ENCODE results near the gene BTBD3.

- TF ChIP-seq CTCF (IDR thresholded peaks at IDR 0.05; ENCODE audit: extremely low read depth in 1 of 2, insufficient read depth in 1 of 2, low read depth in 1 of 2, low read length in 2 of 2) (no peak), POLR2AphosphoS5 (IDR thresholded peaks at IDR 0.05; ENCODE audit: insufficient read depth, low read depth, low read length) (no peak), EZH2 (IDR thresholded peaks at IDR 0.05; ENCODE audit: borderline replicate concordance, low read depth, low read length, severe bottlenecking) (no peak), POLR2A (IDR thresholded peaks at IDR 0.05; ENCODE audit: low read depth, low read length) (no peak), FOS (IDR thresholded peaks at IDR 0.05; ENCODE audit: borderline replicate concordance, insufficient read depth, low read length) (no peak), GATA2 (IDR thresholded peaks at IDR 0.05; ENCODE audit: insufficient read depth, insufficient read length, low read depth, low read length) (no peak), MYC (IDR thresholded peaks at IDR 0.05; ENCODE audit: low read depth, low read length) (no peak)
These were observed 40.2 kb downstream of the BTBD3 start for GRCh38 chr20:11957911-11958310.

Measured in endothelial cell of umbilical vein (primary cell).